Esophagus (tissue), 2 donors: ENCODE measurements around the gene CD44. TPM values are rescaled to one million over a fixed set of nuclear protein-coding genes. Genes with fewer than 3 reads are reported as not detected.

Experiments used
- H3K27ac ChIP-seq, 2 donors: one replicate each; pipeline ENCODE4 v1.5.1; 2013; ENCODE audit warnings: low read depth in 2 of 2, mild to moderate bottlenecking in 2 of 2, inconsistent platforms in 1 of 2, low read length in 1 of 2, moderate library complexity in 1 of 2
- H3K27me3 ChIP-seq, 2 donors: one replicate each; pipeline ENCODE4 v1.6.1; 2013; ENCODE audit warnings: low read length in 2 of 2, control low read depth in 1 of 2, mild to moderate bottlenecking in 1 of 2; ENCODE audit not compliant: insufficient read depth in 2 of 2, control insufficient read depth in 1 of 2
- H3K36me3 ChIP-seq, 2 donors: one replicate each; pipeline ENCODE4 v1.6.1; 2013; ENCODE audit warnings: low read length in 1 of 2; ENCODE audit not compliant: control insufficient read depth in 2 of 2, insufficient read depth in 2 of 2
- H3K4me1 ChIP-seq, 2 donors: one replicate each; pipeline ENCODE4 v1.6.1; 2013; ENCODE audit warnings: low read length in 1 of 2; ENCODE audit not compliant: control insufficient read depth in 2 of 2, insufficient read depth in 2 of 2
- H3K4me3 ChIP-seq, 2 donors: one replicate each; pipeline ENCODE4 v1.5.1; 2013; ENCODE audit warnings: low read length in 2 of 2, mild to moderate bottlenecking in 2 of 2, low read depth in 1 of 2, moderate library complexity in 1 of 2
- H3K9me3 ChIP-seq, 2 donors: one replicate each; pipeline ENCODE4 v1.6.1; 2013; ENCODE audit warnings: mild to moderate bottlenecking in 2 of 2, low read depth in 1 of 2, low read length in 1 of 2, moderate library complexity in 1 of 2; ENCODE audit not compliant: control insufficient read depth in 2 of 2, insufficient read depth in 1 of 2
- WGBS, 2 donors: extraction: QIAGEN DNeasy Blood & Tissue Kit; methylation state at CpG; one replicate each; pipeline ENCODE4 v1.1.7; 2013; 5-methylcytosine and 5-hydroxymethylcytosine counted together
- polyA plus RNA-seq, 2 donors: library from polyadenylated mRNA; stranded (reverse); fragments of 200-250 nt; gene quantifications; one replicate each; pipeline ENCODE4 v1.2.3, GENCODE V29; 2013
- donor health status: healthy with polysubstance abuse.
- donor health status: Bipolar disorder and iron deficiency.

The CD44 gene
- polyA plus RNA-seq, 2 donors: 130 to 161 TPM

- peaks cover 3 to 18% of the 10 kb centered on the region in 2 donors for H3K4me1 ChIP-seq
- H3K4me3 ChIP-seq: no peak overlapping the region
- no peaks in the 10 kb centered on the region for H3K27me3 ChIP-seq
- H3K27ac ChIP-seq: no peak overlapping the region
- H3K9me3 ChIP-seq: no peaks in the 10 kb centered on the region
- H3K36me3 ChIP-seq: no peaks in the 10 kb centered on the region
Measured at GRCh38 chr11:35109827-35110226, 29.1 kb upstream of the CD44 start.

- 55 to 58% methylated on average over 4 of the region's 4 CpGs for WGBS, 2 donors
- Histone ChIP-seq H3K27me3 (no peaks in the 10 kb centered on the region), H3K4me1 (peaks cover 0 to 21% of the 10 kb centered on the region in 2 donors), H3K9me3 (no peaks in the 10 kb centered on the region), H3K4me3 (no peak overlapping the region), H3K27ac (peak overlapping the region; percentile 85 to 94), H3K36me3 (no peaks in the 10 kb centered on the region)
Measured at GRCh38 chr11:35111161-35112055, 27.6 kb upstream of the CD44 start.

- Histone ChIP-seq H3K4me3 (no peak overlapping the region), H3K36me3 (no peaks in the 10 kb centered on the region), H3K9me3 (no peaks in the 10 kb centered on the region), H3K4me1 (peaks cover 2 to 26% of the 10 kb centered on the region in 2 donors), H3K27me3 (no peaks in the 10 kb centered on the region), H3K27ac (peak overlapping the region; percentile 85 to 94)
- WGBS, 2 donors: 58 to 69% methylated on average over 13 of the region's 13 CpGs
Measured at GRCh38 chr11:35112056-35112845, 26.7 kb upstream of the CD44 start.

GRCh38 chr11:35112846-35113105 is 26.2 kb upstream of the CD44 start:
- WGBS, 2 donors: 100% methylated on average over 1 of the region's 1 CpG
- peaks cover 2 to 26% of the 10 kb centered on the region in 2 donors for H3K4me1 ChIP-seq
- no peaks in the 10 kb centered on the region for H3K36me3 ChIP-seq
- H3K27me3 ChIP-seq: no peaks in the 10 kb centered on the region
- peak overlapping the region; percentile 85 to 94 for H3K27ac ChIP-seq
- no peaks in the 10 kb centered on the region for H3K9me3 ChIP-seq
- H3K4me3 ChIP-seq: no peak overlapping the region

GRCh38 chr11:35114906-35115687 is 23.9 kb upstream of the CD44 start:
- WGBS, 2 donors: 55 to 75% methylated on average over 9 of the region's 9 CpGs
- Histone ChIP-seq H3K27ac (peak overlapping the region; percentile 77 to 84), H3K4me3 (no peak overlapping the region)

GRCh38 chr11:35115688-35116030 is 23.3 kb upstream of the CD44 start:
- peaks cover 2 to 23% of the 10 kb centered on the region in 2 donors for H3K4me1 ChIP-seq
- no peaks in the 10 kb centered on the region for H3K36me3 ChIP-seq
- 49 to 53% methylated on average over 4 of the region's 4 CpGs for WGBS, 2 donors
- H3K4me3 ChIP-seq: no peak overlapping the region
- H3K27me3 ChIP-seq: no peaks in the 10 kb centered on the region
- H3K9me3 ChIP-seq: no peaks in the 10 kb centered on the region
- peak overlapping the region; percentile 77 to 84 for H3K27ac ChIP-seq

More at GRCh38 chr11:35114906-35115687, 23.9 kb upstream of the CD44 start:
- Histone ChIP-seq H3K36me3 (no peaks in the 10 kb centered on the region), H3K4me1 (peaks cover 2 to 26% of the 10 kb centered on the region in 2 donors), H3K9me3 (no peaks in the 10 kb centered on the region), H3K27me3 (no peaks in the 10 kb centered on the region)

- Histone ChIP-seq H3K27ac (peak overlapping the region; percentile 12 to 73), H3K9me3 (no peaks in the 10 kb centered on the region), H3K36me3 (no peaks in the 10 kb centered on the region), H3K4me3 (no peak overlapping the region), H3K27me3 (no peaks in the 10 kb centered on the region), H3K4me1 (peaks cover 2 to 22% of the 10 kb centered on the region in 2 donors)
- WGBS, 2 donors: 52 to 62% methylated on average over 5 of the region's 5 CpGs
Measured at GRCh38 chr11:35116245-35116644, 22.7 kb upstream of the CD44 start.

- Histone ChIP-seq H3K9me3 (no peaks in the 10 kb centered on the region), H3K27ac (peak overlapping the region; percentile 24 to 73), H3K4me1 (peaks cover 2 to 15% of the 10 kb centered on the region in 2 donors), H3K27me3 (no peaks in the 10 kb centered on the region), H3K4me3 (no peak overlapping the region), H3K36me3 (no peaks in the 10 kb centered on the region)
- 27 to 35% methylated on average over 4 of the region's 4 CpGs for WGBS, 2 donors
Measured at GRCh38 chr11:35116762-35117640, 22.0 kb upstream of the CD44 start.

GRCh38 chr11:35118906-35119305 is 20.1 kb upstream of the CD44 start:
- WGBS, 2 donors: 91 to 96% methylated on average over 4 of the region's 4 CpGs

More at GRCh38 chr11:35118906-35119305, 20.1 kb upstream of the CD44 start:
- H3K27ac ChIP-seq: no peak overlapping the region
- no peak overlapping the region for H3K4me3 ChIP-seq
- no peaks in the 10 kb centered on the region for H3K9me3 ChIP-seq
- H3K36me3 ChIP-seq: no peaks in the 10 kb centered on the region
- no peaks in the 10 kb centered on the region for H3K27me3 ChIP-seq
- peaks cover 2 to 12% of the 10 kb centered on the region in 2 donors for H3K4me1 ChIP-seq
